HEK293 (cell line): Measurements from ENCODE around the gene ABLIM2.

ENCODE experiments used
- CTCF ChIA-PET: fragments of 350-600 bp; formaldehyde crosslinking; extraction: SDS; loops from one replicate; lab custom pipeline; 2021; ENCODE audit warnings: antibody characterized with exemption; lab: Yijun Ruan, JAX
- POLR2A ChIA-PET: fragments of 300-600 bp; formaldehyde crosslinking; extraction: SDS; loops from one replicate; lab custom pipeline; 2020; ENCODE audit warnings: antibody characterized with exemption, inconsistent platforms; lab: Yijun Ruan, JAX
- H3K27ac ChIP-seq: fragments of 200-500 bp; sonication (Bioruptor generic); 2 replicates; pipeline ENCODE4 v1.5.1; 2014; ENCODE audit warnings: low read depth, low read length, control low read depth, inconsistent platforms; ENCODE audit errors: extremely low read depth
- H3K36me3 ChIP-seq, 2 experiments: fragments of 200-500 bp in 1 of 2; sonication (Bioruptor generic) in 1 of 2; 1 replicate in 1 of 2; 2 replicates in 1 of 2; pipeline ENCODE4 v1.5.1; 2014 to 2017; ENCODE audit warnings: inconsistent platforms in 2 of 2, low read length in 2 of 2; ENCODE audit not compliant: control insufficient read depth in 2 of 2, insufficient read depth in 1 of 2
- H3K4me1 ChIP-seq: fragments of 200-500 bp; sonication (Bioruptor generic); 2 replicates; pipeline ENCODE4 v1.5.1; 2014; ENCODE audit warnings: mild to moderate bottlenecking, low read length, inconsistent platforms; ENCODE audit not compliant: control insufficient read depth, insufficient read depth
- H3K4me3 ChIP-seq: 2 replicates; pipeline ENCODE4 v1.5.1; 2011; ENCODE audit warnings: low read depth, mild to moderate bottlenecking, control low read depth, low read length, moderate library complexity
- H3K9me3 ChIP-seq: fragments of 200-500 bp; sonication (Bioruptor generic); 2 replicates; pipeline ENCODE4 v1.5.1; 2014; ENCODE audit warnings: low read depth, low read length, inconsistent platforms; ENCODE audit not compliant: control insufficient read depth, insufficient read depth
- EGR2 ChIP-seq: fragments of 450-650 bp; formaldehyde crosslinking; IDR thresholded peaks from 2 replicates; pipeline ENCODE4 v1.5.1; 2016; ENCODE audit warnings: low read depth, missing biosample characterization, missing genetic modification characterization
- GLI2 ChIP-seq: fragments of 450-650 bp; formaldehyde crosslinking; IDR thresholded peaks from 2 replicates; pipeline ENCODE4; 2017; ENCODE audit warnings: missing biosample characterization, missing genetic modification characterization, low read depth, borderline replicate concordance
- GLI4 ChIP-seq: fragments of 450-650 bp; formaldehyde crosslinking; IDR thresholded peaks from 2 replicates; pipeline ENCODE4 v1.5.1; 2016; ENCODE audit warnings: missing biosample characterization, missing genetic modification characterization
- GLIS1 ChIP-seq: fragments of 450-650 bp; formaldehyde crosslinking; IDR thresholded peaks from 2 replicates; pipeline ENCODE4 v1.5.1; 2016; ENCODE audit warnings: missing biosample characterization, missing genetic modification characterization
- KLF9 ChIP-seq: fragments of 450-650 bp; formaldehyde crosslinking; IDR thresholded peaks from 2 replicates; pipeline ENCODE4 v1.5.1; 2016; ENCODE audit warnings: missing biosample characterization, missing genetic modification characterization, low read depth
- TCF7L2 ChIP-seq: IDR thresholded peaks from 2 replicates; pipeline ENCODE4 v1.6.1; 2011; ENCODE audit warnings: low read depth, mild to moderate bottlenecking, inconsistent platforms, low read length, moderate library complexity, borderline replicate concordance
- ZBTB1 ChIP-seq: fragments of 450-650 bp; formaldehyde crosslinking; IDR thresholded peaks from 2 replicates; pipeline ENCODE4 v1.5.1; 2016; ENCODE audit warnings: missing biosample characterization, missing genetic modification characterization
- ZBTB17 ChIP-seq: fragments of 450-650 bp; formaldehyde crosslinking; IDR thresholded peaks from 2 replicates; pipeline ENCODE4 v1.5.1; 2016; ENCODE audit warnings: missing biosample characterization, missing genetic modification characterization
- ZBTB8A ChIP-seq: fragments of 450-650 bp; formaldehyde crosslinking; IDR thresholded peaks from 2 replicates; pipeline ENCODE4 v1.5.1; 2016; ENCODE audit warnings: missing biosample characterization, missing genetic modification characterization
- ZEB2 ChIP-seq: fragments of 450-650 bp; formaldehyde crosslinking; IDR thresholded peaks from 2 replicates; pipeline ENCODE4 v1.5.1; 2016; ENCODE audit warnings: missing biosample characterization, missing genetic modification characterization
- ZFHX2 ChIP-seq: fragments of 450-650 bp; formaldehyde crosslinking; conservative IDR thresholded peaks from 2 replicates; pipeline ENCODE4 v1.5.1; 2016; ENCODE audit warnings: missing biosample characterization, missing genetic modification characterization
- ZFP37 ChIP-seq: fragments of 450-650 bp; formaldehyde crosslinking; IDR thresholded peaks from 2 replicates; pipeline ENCODE4 v1.5.1; 2016; ENCODE audit warnings: missing biosample characterization, missing genetic modification characterization
- ZNF2 ChIP-seq: fragments of 450-650 bp; formaldehyde crosslinking; IDR thresholded peaks from 2 replicates; pipeline ENCODE4 v1.5.1; 2016; ENCODE audit warnings: missing biosample characterization, missing genetic modification characterization
- ZNF221 ChIP-seq: fragments of 450-650 bp; formaldehyde crosslinking; IDR thresholded peaks from 2 replicates; pipeline ENCODE4 v1.5.1; 2017; ENCODE audit warnings: missing biosample characterization, missing genetic modification characterization, borderline replicate concordance
- ZNF354C ChIP-seq: fragments of 450-650 bp; formaldehyde crosslinking; IDR thresholded peaks from 2 replicates; pipeline ENCODE4 v1.5.1; 2016; ENCODE audit warnings: missing biosample characterization, missing genetic modification characterization, low read depth, borderline replicate concordance
- ZNF510 ChIP-seq: fragments of 450-650 bp; formaldehyde crosslinking; IDR thresholded peaks from 2 replicates; pipeline ENCODE4 v1.5.1; 2018; ENCODE audit warnings: mild to moderate bottlenecking, missing genetic modification characterization, missing biosample characterization; ENCODE audit not compliant: insufficient replicate concordance
- ZNF549 ChIP-seq: fragments of 450-650 bp; IDR thresholded peaks from 2 replicates; pipeline ENCODE4 v1.5.1; 2018; ENCODE audit warnings: missing biosample characterization, missing genetic modification characterization, mild to moderate bottlenecking, inconsistent platforms, moderate library complexity
- ZNF560 ChIP-seq: fragments of 450-650 bp; formaldehyde crosslinking; IDR thresholded peaks from 2 replicates; pipeline ENCODE4 v1.5.1; 2017; ENCODE audit warnings: missing biosample characterization, missing genetic modification characterization, borderline replicate concordance
- ZNF585B ChIP-seq: fragments of 450-650 bp; formaldehyde crosslinking; IDR thresholded peaks from 2 replicates; pipeline ENCODE4 v1.5.1; 2016; ENCODE audit warnings: missing biosample characterization, missing genetic modification characterization
- ZNF596 ChIP-seq: fragments of 450-650 bp; IDR thresholded peaks from 2 replicates; pipeline ENCODE4 v1.5.0; 2018; ENCODE audit warnings: missing biosample characterization, mild to moderate bottlenecking, missing genetic modification characterization, moderate library complexity
- ZNF670 ChIP-seq: fragments of 450-650 bp; formaldehyde crosslinking; IDR thresholded peaks from 2 replicates; pipeline ENCODE4 v1.5.1; 2016; ENCODE audit warnings: missing biosample characterization, missing genetic modification characterization, low read depth
- TF ChIP-seq, protein P1 (sequence below): fragments of 450-650 bp; formaldehyde crosslinking; IDR thresholded peaks from 2 replicates; pipeline ENCODE4 v1.5.1; 2016; ENCODE audit warnings: missing biosample characterization, missing genetic modification characterization
- TF ChIP-seq, protein P2 (sequence below): fragments of 450-650 bp; formaldehyde crosslinking; IDR thresholded peaks from 2 replicates; pipeline ENCODE4; 2016; ENCODE audit warnings: missing biosample characterization, missing genetic modification characterization
- TF ChIP-seq, protein P3 (sequence below): fragments of 450-650 bp; formaldehyde crosslinking; IDR thresholded peaks from 2 replicates; pipeline ENCODE4 v1.5.1; 2016; ENCODE audit warnings: missing biosample characterization, missing genetic modification characterization, borderline replicate concordance

ABLIM2 gene

DNA sequence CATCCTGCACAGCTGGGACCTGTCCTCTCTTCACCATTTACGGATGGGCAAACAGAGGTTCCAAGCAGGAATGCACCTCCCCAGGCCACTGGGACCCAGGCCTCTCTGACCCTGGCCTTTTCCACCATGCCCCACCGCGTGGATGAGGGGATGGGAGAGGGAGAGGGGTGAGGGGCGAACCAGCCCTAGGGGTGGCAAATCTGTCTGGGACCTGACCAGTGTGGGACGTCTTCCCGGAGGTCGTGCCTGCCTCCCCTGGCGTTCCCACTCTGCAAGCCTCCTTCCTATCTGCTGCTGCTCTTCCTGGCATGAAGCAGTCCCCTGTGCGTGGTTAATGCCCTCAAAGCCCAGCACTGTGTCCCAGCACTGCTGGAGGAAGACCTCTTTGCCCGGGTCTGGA lies 35.9 kb downstream of the ABLIM2 start:
- Histone ChIP-seq H3K36me3 (no peaks in the 10 kb centered on the region), H3K4me1 (no peaks in the 10 kb centered on the region)
- POLR2A ChIA-PET: no interaction called here
- TF ChIP-seq ZBTB17 (tag by site-specific recombination) (no peak), TCF7L2 (no peak)
- TF ChIP-seq, all 188 proteins: peak for 0
- Histone ChIP-seq H3K4me3 (no peak overlapping the region), H3K27ac (no peak overlapping the region), H3K9me3 (no peaks in the 10 kb centered on the region)
- CTCF ChIA-PET: no interaction called here

DNA sequence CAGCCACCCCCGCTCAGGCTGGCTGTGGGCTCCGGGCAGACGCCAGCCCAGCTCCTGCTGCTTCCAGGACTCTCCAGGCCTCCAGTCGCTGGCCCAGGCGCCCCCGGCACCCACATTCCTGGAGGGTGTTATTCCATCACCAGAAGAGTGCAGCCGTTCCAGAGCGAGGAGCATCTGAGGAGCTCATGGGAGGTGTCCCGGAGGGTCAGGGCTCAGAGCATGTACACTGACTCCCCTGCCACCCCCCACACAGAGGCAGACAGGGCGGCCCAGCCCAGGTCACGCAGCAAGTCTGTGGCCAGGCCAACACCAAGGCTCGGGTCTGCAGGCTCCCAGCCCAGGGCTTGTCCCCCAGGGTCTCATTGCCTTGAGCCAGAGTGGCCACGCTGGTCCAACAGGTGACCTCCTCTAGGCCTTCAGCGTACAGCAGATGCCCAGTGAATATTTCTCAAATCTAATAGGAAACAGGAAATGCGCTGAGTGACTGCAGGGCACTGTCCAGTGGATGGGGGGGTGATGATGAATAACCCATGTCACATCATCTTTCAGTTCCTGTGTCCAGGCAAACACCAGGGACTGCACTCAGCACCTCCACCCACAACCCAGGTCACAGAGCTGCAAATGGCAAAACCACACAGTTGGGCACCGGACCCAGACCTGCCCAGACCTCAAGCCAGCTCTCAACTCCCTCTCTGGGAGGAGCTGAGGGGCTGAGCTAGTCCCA lies 37.2 kb downstream of the ABLIM2 start:
- no peaks in the 10 kb centered on the region for H3K4me1 ChIP-seq
- no peaks in the 10 kb centered on the region for H3K9me3 ChIP-seq
- ChIA-PET CTCF (interaction anchor here (0.6 kb wide), 1 partner anchor 739 kb away, joined by 5 read pairs; no protein-coding TSS in a partner anchor), POLR2A (no interaction called here)
- H3K4me3 ChIP-seq: no peak overlapping the region
- H3K27ac ChIP-seq: no peak overlapping the region
- no peaks in the 10 kb centered on the region for H3K36me3 ChIP-seq
- TF ChIP-seq, protein P1, sequence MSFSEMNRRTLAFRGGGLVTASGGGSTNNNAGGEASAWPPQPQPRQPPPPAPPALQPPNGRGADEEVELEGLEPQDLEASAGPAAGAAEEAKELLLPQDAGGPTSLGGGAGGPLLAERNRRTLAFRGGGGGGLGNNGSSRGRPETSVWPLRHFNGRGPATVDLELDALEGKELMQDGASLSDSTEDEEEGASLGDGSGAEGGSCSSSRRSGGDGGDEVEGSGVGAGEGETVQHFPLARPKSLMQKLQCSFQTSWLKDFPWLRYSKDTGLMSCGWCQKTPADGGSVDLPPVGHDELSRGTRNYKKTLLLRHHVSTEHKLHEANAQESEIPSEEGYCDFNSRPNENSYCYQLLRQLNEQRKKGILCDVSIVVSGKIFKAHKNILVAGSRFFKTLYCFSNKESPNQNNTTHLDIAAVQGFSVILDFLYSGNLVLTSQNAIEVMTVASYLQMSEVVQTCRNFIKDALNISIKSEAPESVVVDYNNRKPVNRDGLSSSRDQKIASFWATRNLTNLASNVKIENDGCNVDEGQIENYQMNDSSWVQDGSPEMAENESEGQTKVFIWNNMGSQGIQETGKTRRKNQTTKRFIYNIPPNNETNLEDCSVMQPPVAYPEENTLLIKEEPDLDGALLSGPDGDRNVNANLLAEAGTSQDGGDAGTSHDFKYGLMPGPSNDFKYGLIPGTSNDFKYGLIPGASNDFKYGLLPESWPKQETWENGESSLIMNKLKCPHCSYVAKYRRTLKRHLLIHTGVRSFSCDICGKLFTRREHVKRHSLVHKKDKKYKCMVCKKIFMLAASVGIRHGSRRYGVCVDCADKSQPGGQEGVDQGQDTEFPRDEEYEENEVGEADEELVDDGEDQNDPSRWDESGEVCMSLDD: no peak
- TF ChIP-seq ZNF221 (tag by site-specific recombination): no peak
- TF ChIP-seq, protein P2, sequence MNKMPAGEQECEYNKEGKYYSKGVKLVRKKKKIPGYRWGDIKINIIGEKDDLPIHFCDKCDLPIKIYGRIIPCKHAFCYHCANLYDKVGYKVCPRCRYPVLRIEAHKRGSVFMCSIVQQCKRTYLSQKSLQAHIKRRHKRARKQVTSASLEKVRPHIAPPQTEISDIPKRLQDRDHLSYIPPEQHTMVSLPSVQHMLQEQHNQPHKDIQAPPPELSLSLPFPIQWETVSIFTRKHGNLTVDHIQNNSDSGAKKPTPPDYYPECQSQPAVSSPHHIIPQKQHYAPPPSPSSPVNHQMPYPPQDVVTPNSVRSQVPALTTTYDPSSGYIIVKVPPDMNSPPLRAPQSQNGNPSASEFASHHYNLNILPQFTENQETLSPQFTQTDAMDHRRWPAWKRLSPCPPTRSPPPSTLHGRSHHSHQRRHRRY (tag by site-specific recombination): no peak
- TF ChIP-seq ZNF510: no peak
- no peak for TF ChIP-seq ZNF596 (tag by site-specific recombination)
- no peak for TF ChIP-seq ZFP37 (tag by site-specific recombination)
- TF ChIP-seq ZNF670 (tag by site-specific recombination): no peak
- no peak for TF ChIP-seq GLI2

DNA sequence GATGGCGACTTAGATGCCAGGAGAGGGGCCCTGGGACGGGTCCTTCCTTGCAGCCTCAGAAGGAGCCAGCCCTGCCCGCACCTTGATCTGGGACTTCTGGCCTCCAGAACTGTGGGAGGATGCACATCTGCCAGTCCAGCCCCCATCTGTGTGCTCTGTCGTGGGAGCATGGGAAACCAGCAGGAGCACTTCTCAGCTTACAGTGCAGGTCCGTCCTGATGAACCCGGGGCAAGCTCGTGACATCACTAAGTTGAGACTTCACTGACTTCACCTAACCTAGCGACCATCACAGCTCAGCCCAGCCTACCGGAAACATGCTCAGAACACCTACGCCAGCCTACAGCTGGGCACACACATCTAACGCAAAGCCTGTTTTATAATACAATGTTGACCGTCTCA lies 38.1 kb downstream of the ABLIM2 start:
- Histone ChIP-seq H3K27ac (no peak overlapping the region), H3K9me3 (no peaks in the 10 kb centered on the region), H3K4me1 (no peaks in the 10 kb centered on the region), H3K4me3 (no peak overlapping the region), H3K36me3 (no peaks in the 10 kb centered on the region)
- POLR2A ChIA-PET: no interaction called here
- CTCF ChIA-PET: no interaction called here
- TF ChIP-seq ZEB2 (tag by site-specific recombination) (no peak), EGR2 (tag by site-specific recombination) (0 out of 2 replicates have a peak, but pooled peaks have one; percentile 40), ZFHX2 (tag by site-specific recombination) (0 out of 2 replicates have a peak, but pooled peaks have one; percentile 8)

DNA sequence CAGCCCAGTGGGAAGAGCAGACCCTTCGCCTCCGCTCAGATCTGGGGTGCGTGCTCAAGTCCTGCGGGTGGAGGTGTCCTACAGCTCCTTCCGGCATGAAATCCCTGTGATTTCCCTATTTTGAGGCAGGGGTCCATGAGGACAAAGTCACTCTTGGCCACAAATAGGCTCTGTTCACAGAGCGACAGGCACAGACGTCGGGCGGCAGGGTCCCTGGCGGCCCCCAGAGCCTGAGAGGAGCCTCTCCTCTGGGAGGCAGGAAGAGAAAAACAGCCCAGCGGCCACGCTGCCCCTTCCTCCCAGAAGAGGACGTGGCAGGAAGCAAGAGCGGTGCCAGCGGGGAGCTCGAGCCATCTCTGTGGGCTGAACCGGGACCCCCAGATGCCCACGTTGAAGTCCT lies 38.7 kb downstream of the ABLIM2 start:
- Histone ChIP-seq H3K27ac (no peak overlapping the region), H3K9me3 (no peaks in the 10 kb centered on the region), H3K4me3 (no peak overlapping the region), H3K4me1 (no peaks in the 10 kb centered on the region), H3K36me3 (no peaks in the 10 kb centered on the region)
- ChIA-PET CTCF (no interaction called here), POLR2A (no interaction called here)
- TF ChIP-seq ZBTB8A (tag by site-specific recombination): no peak
- TF ChIP-seq ZNF560: no peak
- TF ChIP-seq ZNF549: no peak
- no peak for TF ChIP-seq ZNF585B (tag by site-specific recombination)
- TF ChIP-seq GLI4: no peak
- TF ChIP-seq ZNF354C (tag by site-specific recombination): no peak
- TF ChIP-seq GLIS1 (tag by site-specific recombination): no peak
- no peak for TF ChIP-seq KLF9 (tag by site-specific recombination)
- no peak for TF ChIP-seq ZNF2
- TF ChIP-seq, protein P3, sequence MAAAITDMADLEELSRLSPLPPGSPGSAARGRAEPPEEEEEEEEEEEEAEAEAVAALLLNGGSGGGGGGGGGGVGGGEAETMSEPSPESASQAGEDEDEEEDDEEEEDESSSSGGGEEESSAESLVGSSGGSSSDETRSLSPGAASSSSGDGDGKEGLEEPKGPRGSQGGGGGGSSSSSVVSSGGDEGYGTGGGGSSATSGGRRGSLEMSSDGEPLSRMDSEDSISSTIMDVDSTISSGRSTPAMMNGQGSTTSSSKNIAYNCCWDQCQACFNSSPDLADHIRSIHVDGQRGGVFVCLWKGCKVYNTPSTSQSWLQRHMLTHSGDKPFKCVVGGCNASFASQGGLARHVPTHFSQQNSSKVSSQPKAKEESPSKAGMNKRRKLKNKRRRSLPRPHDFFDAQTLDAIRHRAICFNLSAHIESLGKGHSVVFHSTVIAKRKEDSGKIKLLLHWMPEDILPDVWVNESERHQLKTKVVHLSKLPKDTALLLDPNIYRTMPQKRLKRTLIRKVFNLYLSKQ (tag by site-specific recombination): no peak
- TF ChIP-seq ZBTB17 (tag by site-specific recombination): no peak
- no peak for TF ChIP-seq ZBTB1 (tag by site-specific recombination)
